ENCODE measurements around the gene DLGAP4. TPM values are rescaled to one million over a fixed set of nuclear protein-coding genes. Genes with fewer than 3 reads are reported as not detected.

DLGAP4 gene
- polyA plus RNA-seq, 5 donors: 46.9 to 81.3 (median 64.7) TPM

- DNase-seq: no peak
These were observed 222.8 kb downstream of the DLGAP4 start for GRCh38 chr20:36528875-36529417.

DNA sequence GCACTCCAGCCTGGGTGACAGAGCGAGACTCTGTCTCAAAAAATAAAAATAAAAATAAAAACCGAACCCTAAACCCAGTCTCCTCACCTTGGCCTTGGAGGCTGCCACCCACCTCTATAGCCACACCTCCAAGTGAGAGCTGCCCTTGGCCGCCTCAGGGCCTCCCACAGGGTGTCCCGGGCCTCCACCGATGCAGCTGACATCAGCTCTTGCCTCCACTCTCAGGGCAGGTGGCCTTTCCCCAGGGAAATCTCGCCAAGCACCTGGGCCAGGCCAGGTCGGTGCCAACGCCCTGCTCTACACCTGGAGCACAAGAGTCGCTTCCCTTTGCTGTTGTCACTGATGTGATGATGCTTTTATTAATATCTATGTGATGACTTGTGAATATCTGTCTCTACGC, 226.2 kb downstream of the DLGAP4 start:
- DNase-seq: no peak

DNA sequence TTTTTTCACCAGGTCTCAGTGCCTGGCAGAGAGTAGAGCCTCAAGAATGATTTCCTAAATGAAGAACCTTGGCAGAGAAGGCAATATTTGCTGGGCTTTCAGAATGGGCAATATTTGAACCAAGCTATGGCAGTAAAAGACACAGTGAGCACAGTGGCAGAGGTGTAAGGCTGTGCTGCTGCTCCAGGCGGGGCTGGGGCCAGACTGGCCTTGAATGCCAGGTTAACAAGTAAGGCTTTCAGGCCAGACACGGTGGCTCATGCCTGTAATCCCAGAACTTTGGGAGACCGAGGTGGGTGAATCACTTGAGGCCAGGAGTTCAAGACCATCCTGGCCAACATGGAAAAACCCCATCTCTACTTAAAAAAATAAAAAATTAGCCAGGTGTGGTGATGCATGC, 226.7 kb downstream of the DLGAP4 start:
- DNase-seq: no peak

GRCh38 chr20:36538026-36538722, 232.0 kb downstream of the DLGAP4 start:
- DNase-seq: no peak

GRCh38 chr20:36540551-36541211, 234.5 kb downstream of the DLGAP4 start:
- no peak for DNase-seq

- peak; percentile 66 to 72 for DNase-seq
These were observed 235.2 kb downstream of the DLGAP4 start, which contains the start of gene MYL9 for GRCh38 chr20:36541227-36541767. MYL9 (plus strand) TSS chr20:36541519; CDS start chr20:36544885, 3,366 bp downstream.

DNA sequence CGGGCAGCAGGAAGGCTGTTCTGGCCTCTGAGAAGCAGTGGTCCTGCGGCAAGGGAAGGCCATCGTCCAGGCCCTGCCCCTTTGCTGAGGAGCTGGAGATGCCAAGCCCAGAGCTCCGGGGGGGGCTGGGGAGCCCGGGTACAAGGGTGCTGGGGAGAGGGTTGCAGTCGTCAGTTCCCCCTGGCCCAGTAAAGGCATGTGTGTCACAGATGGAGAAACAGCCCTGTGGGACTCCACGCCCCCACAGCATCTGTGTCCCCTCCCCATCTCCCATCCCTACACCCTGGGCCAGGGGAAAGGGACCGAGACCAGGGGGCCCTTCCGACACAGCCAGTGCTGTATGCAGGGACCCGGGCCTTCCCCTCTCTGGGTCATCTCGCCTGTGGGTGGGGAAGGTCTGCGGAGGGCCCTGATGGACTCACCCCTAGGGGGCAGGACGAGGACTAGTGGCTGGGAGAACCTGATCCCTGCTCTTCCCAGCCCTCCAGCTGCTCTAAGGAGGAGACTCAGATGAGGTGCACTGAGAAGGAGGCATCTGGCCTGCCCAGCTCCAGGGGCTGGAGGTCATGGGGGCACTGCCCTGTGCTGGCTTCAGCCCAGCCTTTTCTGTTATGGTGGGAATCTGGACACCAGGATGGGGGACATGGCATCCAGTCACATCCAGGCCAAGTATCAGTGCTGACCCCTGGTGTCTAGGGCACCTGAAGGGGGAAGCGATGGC, 235.8 kb downstream of the DLGAP4 start:
- no peak for DNase-seq

DNA sequence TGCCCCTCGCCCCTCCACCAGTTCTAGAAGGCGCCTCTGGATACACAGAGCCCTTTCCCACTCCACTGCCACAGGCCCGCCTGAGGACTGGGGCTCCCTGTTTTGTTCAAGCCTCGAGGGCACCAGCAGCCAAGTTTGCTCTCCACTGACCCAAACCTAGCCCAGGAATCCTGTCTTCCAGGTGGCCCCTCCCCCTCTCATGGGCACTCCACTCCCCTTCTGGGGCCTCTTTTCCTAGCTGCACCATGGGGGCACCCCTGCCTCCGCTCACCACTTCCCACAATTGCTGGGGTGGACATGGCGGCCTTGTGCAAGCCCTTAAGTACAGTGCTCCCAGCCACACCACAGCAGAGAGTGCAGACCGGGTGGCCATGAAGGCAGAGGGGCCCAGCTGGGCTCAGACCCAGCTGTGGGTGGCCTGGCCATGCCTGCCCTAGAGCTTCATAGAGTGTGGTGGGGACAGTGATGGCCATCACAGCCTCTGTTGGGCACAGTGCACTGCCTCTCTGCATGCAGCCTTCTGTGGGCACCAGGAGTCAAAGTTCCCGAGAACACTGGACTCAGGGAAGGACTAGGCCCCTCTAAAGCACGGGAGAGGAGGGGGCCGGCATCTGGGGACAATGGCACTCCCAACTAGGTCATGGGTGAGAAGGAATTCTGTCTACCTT, 236.5 kb downstream of the DLGAP4 start:
- DNase-seq: no peak

- no peak for DNase-seq
These were observed 237.3 kb downstream of the DLGAP4 start for GRCh38 chr20:36543184-36544133.

- DNase-seq: no peak
These were observed 238.2 kb downstream of the DLGAP4 start for GRCh38 chr20:36544134-36545018.

DNA sequence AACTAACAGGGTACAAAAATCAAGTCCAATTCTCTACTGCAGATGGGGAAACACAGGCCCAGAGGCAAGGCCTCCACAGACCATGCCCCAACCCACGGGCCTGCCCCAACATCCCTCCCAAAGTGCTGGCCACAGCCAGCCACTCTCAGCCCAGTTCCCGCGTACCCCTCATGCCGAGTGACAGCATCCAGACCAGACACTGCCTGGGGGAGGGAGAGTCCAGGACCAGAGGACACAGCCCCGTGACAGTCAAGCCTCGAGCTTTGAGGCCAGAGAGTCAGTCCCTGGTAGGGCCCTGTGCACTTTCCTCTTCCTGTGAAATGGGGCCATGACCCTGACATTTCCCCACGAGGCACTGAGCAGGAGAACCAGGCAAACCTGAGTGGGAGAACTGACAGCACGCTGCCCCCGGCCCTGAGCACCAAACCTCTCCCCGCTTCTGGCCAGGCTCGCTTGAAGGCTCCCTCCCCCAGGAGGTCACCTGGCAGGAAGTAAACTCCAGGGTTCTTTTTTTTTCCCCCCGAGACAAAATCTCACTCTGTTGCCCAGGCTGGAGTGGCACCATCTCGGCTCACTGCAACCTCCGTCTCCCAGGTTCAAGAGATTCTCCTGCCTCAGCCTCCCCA, 240.1 kb downstream of the DLGAP4 start:
- DNase-seq: no peak

GRCh38 chr20:36547186-36548005, 241.3 kb downstream of the DLGAP4 start:
- DNase-seq: no peak

- no peak for DNase-seq
These were observed 241.8 kb downstream of the DLGAP4 start for GRCh38 chr20:36548006-36548315.

DNA sequence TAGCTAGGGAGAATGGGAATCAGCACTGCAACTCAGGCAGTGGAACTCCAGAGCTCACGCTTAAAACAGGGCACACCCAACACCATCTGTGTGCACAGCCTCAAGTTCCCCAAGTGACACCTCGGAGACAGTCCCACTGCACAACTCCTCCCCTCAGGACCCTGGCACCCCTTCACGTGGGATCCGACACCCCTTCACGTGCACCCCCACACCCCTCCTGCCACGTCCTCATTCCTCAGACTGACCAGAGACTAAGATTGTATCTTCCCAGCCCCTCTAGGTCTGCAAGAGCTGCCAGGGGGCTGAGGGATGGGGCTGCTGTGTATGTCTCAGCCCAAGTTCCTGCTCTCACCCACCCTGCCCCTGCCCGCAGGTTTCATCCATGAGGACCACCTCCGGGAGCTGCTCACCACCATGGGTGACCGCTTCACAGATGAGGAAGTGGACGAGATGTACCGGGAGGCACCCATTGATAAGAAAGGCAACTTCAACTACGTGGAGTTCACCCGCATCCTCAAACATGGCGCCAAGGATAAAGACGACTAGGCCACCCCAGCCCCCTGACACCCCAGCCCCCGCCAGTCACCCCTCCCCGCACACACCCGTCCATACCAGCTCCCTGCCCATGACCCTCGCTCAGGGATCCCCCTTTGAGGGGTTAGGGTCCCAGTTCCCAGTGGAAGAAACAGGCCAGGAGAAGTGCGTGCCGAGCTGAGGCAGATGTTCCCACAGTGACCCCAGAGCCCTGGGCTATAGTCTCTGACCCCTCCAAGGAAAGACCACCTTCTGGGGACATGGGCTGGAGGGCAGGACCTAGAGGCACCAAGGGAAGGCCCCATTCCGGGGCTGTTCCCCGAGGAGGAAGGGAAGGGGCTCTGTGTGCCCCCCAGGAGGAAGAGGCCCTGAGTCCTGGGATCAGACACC, 242.8 kb downstream of the DLGAP4 start:
- DNase-seq: no peak

GRCh38 chr20:36549628-36549941, 243.4 kb downstream of the DLGAP4 start:
- no peak for DNase-seq

GRCh38 chr20:36549942-36550789, 244.0 kb downstream of the DLGAP4 start:
- no peak for DNase-seq

All from right lung (tissue), 5 donors.